Spleen (tissue), 7 donors: ENCODE measurements around the gene NLRP1.

Source experiments
- CTCF ChIP-seq, 11 experiments: fragments of 200-600 bp in 7 of 11; fragments of 450-650 bp in 4 of 11; sonication (generic) in 4 of 11; IDR thresholded peaks in 8 of 11; conservative IDR thresholded peaks in 3 of 11; 1 replicate in 7 of 11; 2 replicates in 4 of 11; pipeline versions ENCODE4 v1.4.0 to v1.8.0; 2016 to 2021; ENCODE audit warnings: antibody characterized with exemption in 11 of 11, inconsistent platforms in 4 of 11, mild to moderate bottlenecking in 1 of 11
- POLR2A ChIP-seq, 3 donors: fragments of 450-650 bp; IDR thresholded peaks; one replicate each; pipeline ENCODE4 v1.5.1; 2017; ENCODE audit warnings: antibody characterized with exemption in 3 of 3, mild to moderate bottlenecking in 1 of 3
- donor health status: DM: no; HTN: no; CAD: no; lungs with moderate emphysema.
- donor health status: DM: no; HTN: no; CAD: no.
- donor health status: DM: no; HTN: no; CAD: no.

- TF ChIP-seq CTCF (IDR thresholded peaks at IDR 0.05 in 8 of 11, conservative IDR thresholded peaks at IDR 0.05 in 3 of 11) (no peak), POLR2A (IDR thresholded peaks at IDR 0.05) (no peak)
These were observed 84.7 kb downstream of the NLRP1 start for GRCh38 chr17:5499476-5500231.
